ENCODE measurements around the gene RASGRP2.

GRCh38 chr11:64747961-64748665 is 4.2 kb upstream of the RASGRP2 start:
- TF ChIP-seq, protein P1, sequence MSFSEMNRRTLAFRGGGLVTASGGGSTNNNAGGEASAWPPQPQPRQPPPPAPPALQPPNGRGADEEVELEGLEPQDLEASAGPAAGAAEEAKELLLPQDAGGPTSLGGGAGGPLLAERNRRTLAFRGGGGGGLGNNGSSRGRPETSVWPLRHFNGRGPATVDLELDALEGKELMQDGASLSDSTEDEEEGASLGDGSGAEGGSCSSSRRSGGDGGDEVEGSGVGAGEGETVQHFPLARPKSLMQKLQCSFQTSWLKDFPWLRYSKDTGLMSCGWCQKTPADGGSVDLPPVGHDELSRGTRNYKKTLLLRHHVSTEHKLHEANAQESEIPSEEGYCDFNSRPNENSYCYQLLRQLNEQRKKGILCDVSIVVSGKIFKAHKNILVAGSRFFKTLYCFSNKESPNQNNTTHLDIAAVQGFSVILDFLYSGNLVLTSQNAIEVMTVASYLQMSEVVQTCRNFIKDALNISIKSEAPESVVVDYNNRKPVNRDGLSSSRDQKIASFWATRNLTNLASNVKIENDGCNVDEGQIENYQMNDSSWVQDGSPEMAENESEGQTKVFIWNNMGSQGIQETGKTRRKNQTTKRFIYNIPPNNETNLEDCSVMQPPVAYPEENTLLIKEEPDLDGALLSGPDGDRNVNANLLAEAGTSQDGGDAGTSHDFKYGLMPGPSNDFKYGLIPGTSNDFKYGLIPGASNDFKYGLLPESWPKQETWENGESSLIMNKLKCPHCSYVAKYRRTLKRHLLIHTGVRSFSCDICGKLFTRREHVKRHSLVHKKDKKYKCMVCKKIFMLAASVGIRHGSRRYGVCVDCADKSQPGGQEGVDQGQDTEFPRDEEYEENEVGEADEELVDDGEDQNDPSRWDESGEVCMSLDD (tag by site-specific recombination; IDR thresholded peaks at IDR 0.05): no peak
- no peak for TF ChIP-seq ZNF600 (tag by site-specific recombination; IDR thresholded peaks at IDR 0.05)
- TF ChIP-seq CTCF (tag by site-specific recombination; IDR thresholded peaks at IDR 0.05): no peak
- TF ChIP-seq, protein P2, sequence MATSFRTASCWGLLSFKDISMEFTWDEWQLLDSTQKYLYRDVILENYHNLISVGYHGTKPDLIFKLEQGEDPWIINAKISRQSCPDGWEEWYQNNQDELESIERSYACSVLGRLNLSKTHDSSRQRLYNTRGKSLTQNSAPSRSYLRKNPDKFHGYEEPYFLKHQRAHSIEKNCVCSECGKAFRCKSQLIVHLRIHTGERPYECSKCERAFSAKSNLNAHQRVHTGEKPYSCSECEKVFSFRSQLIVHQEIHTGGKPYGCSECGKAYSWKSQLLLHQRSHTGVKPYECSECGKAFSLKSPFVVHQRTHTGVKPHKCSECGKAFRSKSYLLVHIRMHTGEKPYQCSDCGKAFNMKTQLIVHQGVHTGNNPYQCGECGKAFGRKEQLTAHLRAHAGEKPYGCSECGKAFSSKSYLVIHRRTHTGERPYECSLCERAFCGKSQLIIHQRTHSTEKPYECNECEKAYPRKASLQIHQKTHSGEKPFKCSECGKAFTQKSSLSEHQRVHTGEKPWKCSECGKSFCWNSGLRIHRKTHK (tag by site-specific recombination; IDR thresholded peaks at IDR 0.05): no peak
- TF ChIP-seq TRIM28 (IDR thresholded peaks at IDR 0.05; ENCODE audit: borderline replicate concordance, low read length): no peak
- TF ChIP-seq ZNF398 (tag by site-specific recombination; IDR thresholded peaks at IDR 0.05): no peak
- no peak for TF ChIP-seq PRDM1 (tag by site-specific recombination; IDR thresholded peaks at IDR 0.05)
- TF ChIP-seq KLF16 (tag by site-specific recombination; IDR thresholded peaks at IDR 0.05): no peak
- TF ChIP-seq ZNF362 (tag by site-specific recombination; IDR thresholded peaks at IDR 0.05): no peak
- TF ChIP-seq SP2 (tag by site-specific recombination; IDR thresholded peaks at IDR 0.05): no peak
- no peak for TF ChIP-seq ZNF302 (tag by site-specific recombination; IDR thresholded peaks at IDR 0.05; ENCODE audit: low read depth)
- TF ChIP-seq, protein P3, sequence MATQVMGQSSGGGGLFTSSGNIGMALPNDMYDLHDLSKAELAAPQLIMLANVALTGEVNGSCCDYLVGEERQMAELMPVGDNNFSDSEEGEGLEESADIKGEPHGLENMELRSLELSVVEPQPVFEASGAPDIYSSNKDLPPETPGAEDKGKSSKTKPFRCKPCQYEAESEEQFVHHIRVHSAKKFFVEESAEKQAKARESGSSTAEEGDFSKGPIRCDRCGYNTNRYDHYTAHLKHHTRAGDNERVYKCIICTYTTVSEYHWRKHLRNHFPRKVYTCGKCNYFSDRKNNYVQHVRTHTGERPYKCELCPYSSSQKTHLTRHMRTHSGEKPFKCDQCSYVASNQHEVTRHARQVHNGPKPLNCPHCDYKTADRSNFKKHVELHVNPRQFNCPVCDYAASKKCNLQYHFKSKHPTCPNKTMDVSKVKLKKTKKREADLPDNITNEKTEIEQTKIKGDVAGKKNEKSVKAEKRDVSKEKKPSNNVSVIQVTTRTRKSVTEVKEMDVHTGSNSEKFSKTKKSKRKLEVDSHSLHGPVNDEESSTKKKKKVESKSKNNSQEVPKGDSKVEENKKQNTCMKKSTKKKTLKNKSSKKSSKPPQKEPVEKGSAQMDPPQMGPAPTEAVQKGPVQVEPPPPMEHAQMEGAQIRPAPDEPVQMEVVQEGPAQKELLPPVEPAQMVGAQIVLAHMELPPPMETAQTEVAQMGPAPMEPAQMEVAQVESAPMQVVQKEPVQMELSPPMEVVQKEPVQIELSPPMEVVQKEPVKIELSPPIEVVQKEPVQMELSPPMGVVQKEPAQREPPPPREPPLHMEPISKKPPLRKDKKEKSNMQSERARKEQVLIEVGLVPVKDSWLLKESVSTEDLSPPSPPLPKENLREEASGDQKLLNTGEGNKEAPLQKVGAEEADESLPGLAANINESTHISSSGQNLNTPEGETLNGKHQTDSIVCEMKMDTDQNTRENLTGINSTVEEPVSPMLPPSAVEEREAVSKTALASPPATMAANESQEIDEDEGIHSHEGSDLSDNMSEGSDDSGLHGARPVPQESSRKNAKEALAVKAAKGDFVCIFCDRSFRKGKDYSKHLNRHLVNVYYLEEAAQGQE (tag by site-specific recombination; IDR thresholded peaks at IDR 0.05): no peak
- no peak for TF ChIP-seq TCF7L2 (IDR thresholded peaks at IDR 0.05; ENCODE audit: borderline replicate concordance, low read depth, low read length)
- no peak for TF ChIP-seq ZNF112 (tag by site-specific recombination; IDR thresholded peaks at IDR 0.05)

All from HEK293 (cell line).